Hepatocyte (in vitro differentiated cells): ENCODE results near the gene SLC4A3. TPM values are rescaled to one million over a fixed set of nuclear protein-coding genes. Genes with fewer than 3 reads are reported as not detected.

ENCODE experiments used
- DNase-seq: peaks from one replicate; pipeline ENCODE4 v3.0.0-alpha.2; 2016; ENCODE audit warnings: low spot score
- H2AFZ ChIP-seq: fragments of 200-600 bp; sonication (generic); 2 replicates; pipeline ENCODE4 v1.6.0; 2016; ENCODE audit warnings: antibody characterized with exemption, mild to moderate bottlenecking
- H3K27ac ChIP-seq: fragments of 200-600 bp; sonication (generic); 2 replicates; pipeline ENCODE4 v1.5.1; 2016; ENCODE audit warnings: mild to moderate bottlenecking
- H3K27me3 ChIP-seq: fragments of 200-600 bp; sonication (generic); 2 replicates; pipeline ENCODE4 v1.6.1; 2016
- H3K36me3 ChIP-seq: fragments of 200-600 bp; sonication (generic); replicated peaks from 2 replicates; pipeline ENCODE4 v1.5.1; 2016; ENCODE audit warnings: low read depth; ENCODE audit not compliant: insufficient read depth
- H3K4me1 ChIP-seq: fragments of 200-600 bp; sonication (generic); 2 replicates; pipeline ENCODE4 v1.5.1; 2016; ENCODE audit warnings: mild to moderate bottlenecking, moderate library complexity; ENCODE audit not compliant: insufficient read depth
- H3K4me2 ChIP-seq: fragments of 200-600 bp; sonication (generic); 2 replicates; pipeline ENCODE4 v1.6.0; 2016
- H3K4me3 ChIP-seq: fragments of 200-600 bp; sonication (generic); 2 replicates; pipeline ENCODE4 v1.5.1; 2016; ENCODE audit warnings: mild to moderate bottlenecking
- H3K79me2 ChIP-seq: fragments of 200-600 bp; sonication (generic); 2 replicates; pipeline ENCODE4 v1.6.0; 2017; ENCODE audit warnings: mild to moderate bottlenecking
- H3K9me2 ChIP-seq: fragments of 200-600 bp; sonication (generic); replicated peaks from 2 replicates; pipeline ENCODE4 v1.6.0; 2017; ENCODE audit warnings: mild to moderate bottlenecking; ENCODE audit not compliant: insufficient read depth
- H3K9me3 ChIP-seq: fragments of 200-600 bp; sonication (generic); 2 replicates; pipeline ENCODE4 v1.5.1; 2016; ENCODE audit warnings: low read depth, mild to moderate bottlenecking
- H4K20me1 ChIP-seq: fragments of 200-600 bp; sonication (generic); 2 replicates; pipeline ENCODE4 v1.6.0; 2016; ENCODE audit warnings: mild to moderate bottlenecking; ENCODE audit not compliant: insufficient read depth, poor library complexity, severe bottlenecking
- CTCF ChIP-seq: fragments of 200-600 bp; sonication (generic); IDR thresholded peaks from 2 replicates; pipeline ENCODE4 v1.5.1; 2016; ENCODE audit warnings: antibody characterized with exemption, mild to moderate bottlenecking; ENCODE audit not compliant: poor library complexity
- EZH2 ChIP-seq: fragments of 200-600 bp; sonication (generic); IDR thresholded peaks from 2 replicates; pipeline ENCODE4 v1.6.1; 2016; ENCODE audit warnings: antibody characterized with exemption, mild to moderate bottlenecking, borderline replicate concordance
- EZH2phosphoT487 ChIP-seq: fragments of 200-600 bp; sonication (generic); IDR thresholded peaks from one replicate; pipeline ENCODE4 v1.6.1; 2018; ENCODE audit warnings: antibody characterized with exemption, mild to moderate bottlenecking, low read depth, moderate library complexity; ENCODE audit not compliant: unreplicated experiment, severe bottlenecking
- WGBS: methylation state at CpG from one replicate; pipeline ENCODE4 v1.1.6; 2016; ENCODE audit warnings: low lambda C conversion rate; ENCODE audit errors: missing lambda C conversion rate; 5-methylcytosine and 5-hydroxymethylcytosine counted together
- polyA plus RNA-seq: library from polyadenylated mRNA; unstranded; fragments of >200 nt; fragmentation: Nextera tagmentation; extraction: Ambion mirVana; gene quantifications from 2 replicates; pipeline ENCODE4 v1.2.1, GENCODE V29; 2016
- total RNA-seq: library from RNA; depleted of rRNA; stranded (reverse); fragments of >200 nt; gene quantifications from 2 replicates; pipeline ENCODE4 v1.2.3, GENCODE V29; 2014

The SLC4A3 gene, protein sequence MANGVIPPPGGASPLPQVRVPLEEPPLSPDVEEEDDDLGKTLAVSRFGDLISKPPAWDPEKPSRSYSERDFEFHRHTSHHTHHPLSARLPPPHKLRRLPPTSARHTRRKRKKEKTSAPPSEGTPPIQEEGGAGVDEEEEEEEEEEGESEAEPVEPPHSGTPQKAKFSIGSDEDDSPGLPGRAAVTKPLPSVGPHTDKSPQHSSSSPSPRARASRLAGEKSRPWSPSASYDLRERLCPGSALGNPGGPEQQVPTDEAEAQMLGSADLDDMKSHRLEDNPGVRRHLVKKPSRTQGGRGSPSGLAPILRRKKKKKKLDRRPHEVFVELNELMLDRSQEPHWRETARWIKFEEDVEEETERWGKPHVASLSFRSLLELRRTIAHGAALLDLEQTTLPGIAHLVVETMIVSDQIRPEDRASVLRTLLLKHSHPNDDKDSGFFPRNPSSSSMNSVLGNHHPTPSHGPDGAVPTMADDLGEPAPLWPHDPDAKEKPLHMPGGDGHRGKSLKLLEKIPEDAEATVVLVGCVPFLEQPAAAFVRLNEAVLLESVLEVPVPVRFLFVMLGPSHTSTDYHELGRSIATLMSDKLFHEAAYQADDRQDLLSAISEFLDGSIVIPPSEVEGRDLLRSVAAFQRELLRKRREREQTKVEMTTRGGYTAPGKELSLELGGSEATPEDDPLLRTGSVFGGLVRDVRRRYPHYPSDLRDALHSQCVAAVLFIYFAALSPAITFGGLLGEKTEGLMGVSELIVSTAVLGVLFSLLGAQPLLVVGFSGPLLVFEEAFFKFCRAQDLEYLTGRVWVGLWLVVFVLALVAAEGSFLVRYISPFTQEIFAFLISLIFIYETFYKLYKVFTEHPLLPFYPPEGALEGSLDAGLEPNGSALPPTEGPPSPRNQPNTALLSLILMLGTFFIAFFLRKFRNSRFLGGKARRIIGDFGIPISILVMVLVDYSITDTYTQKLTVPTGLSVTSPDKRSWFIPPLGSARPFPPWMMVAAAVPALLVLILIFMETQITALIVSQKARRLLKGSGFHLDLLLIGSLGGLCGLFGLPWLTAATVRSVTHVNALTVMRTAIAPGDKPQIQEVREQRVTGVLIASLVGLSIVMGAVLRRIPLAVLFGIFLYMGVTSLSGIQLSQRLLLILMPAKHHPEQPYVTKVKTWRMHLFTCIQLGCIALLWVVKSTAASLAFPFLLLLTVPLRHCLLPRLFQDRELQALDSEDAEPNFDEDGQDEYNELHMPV
- total RNA-seq (1.8 and 3.0 TPM in 2 replicates), polyA plus RNA-seq (8.1 and 14.1 TPM in 2 replicates)

- peak within 1 kb of the TSS; percentile 79 for H3K4me3 ChIP-seq
- DNase-seq, result peak; percentile 76
- H3K9me3 ChIP-seq, result no peaks in the 10 kb centered on the region
- 15% methylated on average over 13 of the region's 103 CpGs for WGBS
- H2AFZ ChIP-seq, result peak within 1 kb of the TSS; percentile 89
- H3K27ac ChIP-seq, result no peak within 1 kb of the TSS
- no peaks in the 10 kb centered on the region for H3K36me3 ChIP-seq
- H4K20me1 ChIP-seq, result no peaks in the 10 kb centered on the region
- peak within 1 kb of the TSS; percentile 98 for H3K4me2 ChIP-seq
- no peaks in the 10 kb centered on the region for H3K9me2 ChIP-seq
- TF ChIP-seq CTCF (peak; percentile 31), EZH2 (no peak)
- H3K4me1 ChIP-seq, result peaks cover 7% of the 10 kb centered on the region
- no peaks in the 10 kb centered on the region for H3K27me3 ChIP-seq
- no peaks in the 10 kb centered on the region for H3K79me2 ChIP-seq
These were observed at the start of gene SLC4A3 for GRCh38 chr2:219627103-219628100. Gene SLC4A3 (plus strand): TSS chr2:219627630. CDS start chr2:219627993, 363 bp downstream.

DNA sequence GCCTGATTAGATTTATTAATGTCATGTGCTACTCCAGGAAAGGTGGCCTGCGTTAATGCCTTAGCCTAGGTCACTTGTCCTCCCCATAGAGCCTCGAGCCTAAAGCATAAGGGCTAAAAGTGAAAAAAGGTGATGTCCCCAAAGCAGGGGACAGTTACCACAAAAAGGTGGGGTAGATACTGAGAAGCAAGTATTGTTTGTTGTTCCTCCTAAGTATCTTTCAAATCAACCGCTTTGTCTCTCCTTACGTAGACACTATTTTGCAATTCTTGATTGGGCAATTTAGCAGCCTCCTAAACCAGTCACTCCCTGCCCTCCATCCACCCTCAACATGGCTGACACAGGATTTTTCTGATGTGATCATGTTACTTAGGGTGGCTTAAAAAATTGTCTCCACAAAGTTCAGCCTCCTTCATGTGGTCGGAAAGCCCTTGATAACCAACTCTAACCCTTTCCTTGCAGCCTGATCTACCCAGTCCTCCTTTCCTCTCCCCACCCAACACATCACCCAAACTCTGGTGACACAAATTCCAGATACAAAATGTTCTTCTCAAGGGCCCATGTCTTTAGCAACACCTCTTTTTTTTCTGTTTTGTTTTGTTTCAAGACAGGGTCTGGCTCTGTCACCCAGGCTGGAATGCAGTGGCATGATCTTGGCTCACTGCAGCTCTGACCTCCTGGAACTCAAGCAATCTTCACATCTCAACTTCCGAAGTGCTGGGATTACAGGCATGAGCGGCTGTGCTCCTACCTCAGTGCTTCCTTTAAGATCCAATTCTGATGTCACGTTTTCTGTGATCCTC is 48.4 kb upstream of the SLC4A3 start:
- Histone ChIP-seq H3K9me3 (no peaks in the 10 kb centered on the region), H3K36me3 (no peaks in the 10 kb centered on the region), H2AFZ (no peak overlapping the region), H3K4me1 (peaks cover 4% of the 10 kb centered on the region), H3K4me2 (no peak overlapping the region), H4K20me1 (no peaks in the 10 kb centered on the region), H3K27me3 (no peaks in the 10 kb centered on the region), H3K79me2 (no peaks in the 10 kb centered on the region), H3K27ac (peak overlapping the region; percentile 64), H3K9me2 (no peaks in the 10 kb centered on the region), H3K4me3 (no peak overlapping the region)
- WGBS, result 79% methylated on average over 8 of the region's 8 CpGs
- TF ChIP-seq EZH2phosphoT487 (no peak), CTCF (no peak), EZH2 (no peak)
- DNase-seq, result no peak
